ENCODE measurements around the gene DDAH1.
"Not testable (repeated sequence)": the region's sequence is repeated elsewhere in the genome, so short reads cannot be mapped to it uniquely, and the experiment has no call there.

DDAH1 gene

DNA sequence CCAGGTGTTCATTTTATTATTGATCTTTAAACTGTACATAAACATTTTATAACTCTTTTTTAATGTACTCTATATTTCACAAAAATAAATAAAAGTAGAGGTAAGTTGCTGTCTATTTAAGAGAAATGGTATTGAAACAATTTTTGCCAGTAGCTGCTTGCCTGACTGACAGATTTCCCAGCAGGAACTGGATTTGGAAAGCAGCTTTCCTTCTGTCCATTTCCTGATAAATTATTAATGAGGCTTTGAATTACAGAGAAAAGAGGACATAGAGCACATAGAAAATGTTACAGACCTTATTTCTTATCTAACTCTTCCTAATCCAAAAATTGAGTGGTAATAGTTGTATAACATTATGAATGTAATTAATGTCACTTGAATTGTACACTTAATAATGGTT, 108.8 kb downstream of the DDAH1 start:
- FAIRE-seq, result no peak

DNA sequence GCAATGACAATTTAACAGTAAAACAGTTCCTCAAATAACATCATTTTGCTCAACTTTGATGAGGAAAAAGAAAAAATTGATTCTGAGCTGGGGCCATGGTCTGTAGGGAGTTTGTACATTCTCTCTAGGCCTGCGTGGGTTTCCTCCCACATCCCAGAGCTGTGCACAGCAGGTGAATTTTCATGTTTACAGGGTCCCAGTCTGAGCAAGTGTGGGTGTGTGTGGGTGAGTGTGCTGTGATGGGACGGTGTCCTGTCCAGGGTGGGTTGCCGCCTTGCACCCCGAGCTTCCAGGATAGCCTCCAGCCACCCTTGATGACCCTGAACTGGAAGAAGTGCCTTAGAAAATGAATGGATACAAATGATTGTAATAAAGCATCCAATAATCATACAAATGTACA, 112.9 kb downstream of the DDAH1 start:
- no peak for FAIRE-seq

DNA sequence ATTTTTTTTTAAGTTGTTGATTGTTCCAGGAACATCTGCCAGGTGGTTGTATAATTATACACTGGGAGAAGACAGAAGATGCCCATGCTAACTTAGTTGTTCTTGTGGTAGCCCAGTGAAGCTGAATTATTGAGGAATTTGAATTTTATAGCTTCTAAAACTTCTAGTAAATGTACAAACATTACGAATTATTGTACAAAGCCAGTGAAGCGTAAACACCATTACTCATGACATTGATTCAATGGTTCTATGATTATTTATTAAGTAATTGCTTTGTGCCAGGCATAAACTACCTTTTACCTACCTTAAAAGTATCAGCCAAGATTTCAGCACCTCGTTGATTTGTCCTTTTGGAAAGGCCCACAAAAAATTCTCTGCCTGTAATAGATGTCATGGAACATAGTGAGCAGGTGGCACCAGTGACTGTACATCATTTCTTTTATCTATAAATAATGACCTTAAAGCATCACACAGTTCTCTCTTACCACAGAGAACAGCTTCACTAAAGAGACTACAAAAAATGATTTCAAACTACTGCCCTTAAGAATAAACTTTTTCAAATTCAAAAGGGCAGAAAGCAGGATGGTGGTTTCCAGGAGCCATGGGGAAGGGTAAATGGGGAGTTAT, 113.6 kb downstream of the DDAH1 start:
- no peak for FAIRE-seq

DNA sequence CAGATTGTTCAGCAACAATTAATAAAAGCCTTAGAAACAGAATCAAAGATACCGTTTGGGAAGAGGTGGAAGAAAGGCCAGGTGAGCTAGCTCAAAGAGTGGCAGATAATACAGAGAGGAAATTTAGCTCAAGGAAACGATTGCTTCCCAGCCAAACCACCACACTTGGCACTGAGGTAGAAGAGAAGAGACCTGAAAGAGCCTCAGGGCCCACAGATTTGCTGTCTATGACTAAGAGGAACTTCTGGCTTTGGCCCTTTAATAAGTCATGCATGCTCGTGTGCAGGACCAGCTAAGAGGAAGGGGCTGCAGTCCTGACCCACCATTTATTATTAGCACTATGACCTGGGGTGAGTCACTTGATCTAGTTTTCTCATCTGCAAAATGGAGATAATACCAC, 115.7 kb downstream of the DDAH1 start:
- FAIRE-seq, result no peak

GRCh38 chr1:85347908-85348307, 117.1 kb downstream of the DDAH1 start:
- no peak for FAIRE-seq

GRCh38 chr1:85347275-85347674, 117.7 kb downstream of the DDAH1 start:
- not testable (repeated sequence) for FAIRE-seq

DNA sequence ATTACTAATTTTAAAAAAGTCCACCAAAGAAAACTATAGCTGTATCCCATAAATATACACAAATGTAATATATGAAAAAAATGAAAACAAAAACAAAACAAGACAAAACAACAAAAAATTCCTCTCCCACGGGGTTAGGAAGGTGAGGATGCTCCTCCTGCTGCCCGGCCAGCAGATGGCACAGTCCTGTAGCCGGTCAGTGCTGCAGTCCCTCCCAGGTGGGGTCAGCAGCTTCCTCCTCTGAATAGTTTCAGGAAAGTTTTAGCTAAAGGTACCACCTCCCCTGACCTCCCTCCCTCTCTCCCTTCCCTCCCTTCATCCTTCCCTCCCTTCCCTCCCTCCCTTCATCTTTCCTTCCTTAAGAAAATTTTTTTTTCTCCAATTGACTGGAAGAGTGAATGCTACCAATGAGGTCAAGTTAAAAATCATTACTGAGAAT, 120.7 kb downstream of the DDAH1 start:
- peak; percentile 78 for FAIRE-seq

DNA sequence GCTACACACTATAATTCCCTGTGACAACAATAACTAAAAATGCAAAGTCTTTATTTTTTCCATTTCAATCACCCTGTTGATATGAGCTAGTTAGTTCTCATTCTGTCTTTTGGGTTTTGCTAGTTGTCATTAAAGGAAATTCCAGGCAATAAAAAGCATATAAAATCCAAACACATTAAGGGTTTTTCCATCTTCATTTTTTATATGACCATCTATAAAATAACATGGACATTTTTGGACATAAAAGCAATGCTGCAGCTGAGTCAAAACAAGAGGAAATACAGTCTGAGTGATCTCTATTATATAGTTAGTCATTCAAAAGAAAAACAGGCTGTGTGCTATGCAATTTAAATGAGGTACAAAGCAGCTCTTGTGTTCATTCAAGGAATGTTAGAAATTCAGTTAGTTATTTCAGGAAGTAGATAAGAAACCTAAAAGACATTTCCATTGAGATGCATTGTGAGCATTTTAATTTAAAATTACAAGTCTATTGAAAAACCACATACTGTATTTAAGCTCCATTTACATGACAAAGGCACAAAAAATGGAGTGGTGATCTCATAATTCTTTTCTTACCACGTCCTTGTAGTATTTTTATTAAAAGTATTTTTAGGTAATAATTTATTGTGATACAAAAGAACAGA, 121.2 kb downstream of the DDAH1 start:
- no peak for FAIRE-seq

DNA sequence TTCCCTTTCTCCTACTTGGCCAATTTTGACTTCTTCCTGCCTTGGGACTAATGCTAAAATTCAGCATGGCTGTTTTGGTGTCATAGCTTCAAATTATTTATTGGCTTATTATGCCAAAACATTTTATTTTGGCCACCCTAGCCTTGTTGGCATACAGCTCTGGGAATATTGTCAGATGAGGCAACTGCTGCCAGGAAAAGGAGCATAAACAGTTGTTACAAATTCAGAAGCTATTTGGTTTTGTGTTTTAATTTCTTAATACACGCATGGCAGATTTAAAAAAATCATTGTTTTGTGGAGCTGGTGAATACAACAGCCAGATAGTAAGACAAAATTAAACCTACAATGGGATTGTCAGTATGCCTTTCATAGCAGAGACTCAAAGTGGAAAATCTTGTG, 121.7 kb downstream of the DDAH1 start:
- no peak for FAIRE-seq

GRCh38 chr1:85342207-85342606, 122.8 kb downstream of the DDAH1 start:
- no peak for FAIRE-seq

- FAIRE-seq, result no peak
Measured at GRCh38 chr1:85340427-85340826, 124.5 kb downstream of the DDAH1 start.

DNA sequence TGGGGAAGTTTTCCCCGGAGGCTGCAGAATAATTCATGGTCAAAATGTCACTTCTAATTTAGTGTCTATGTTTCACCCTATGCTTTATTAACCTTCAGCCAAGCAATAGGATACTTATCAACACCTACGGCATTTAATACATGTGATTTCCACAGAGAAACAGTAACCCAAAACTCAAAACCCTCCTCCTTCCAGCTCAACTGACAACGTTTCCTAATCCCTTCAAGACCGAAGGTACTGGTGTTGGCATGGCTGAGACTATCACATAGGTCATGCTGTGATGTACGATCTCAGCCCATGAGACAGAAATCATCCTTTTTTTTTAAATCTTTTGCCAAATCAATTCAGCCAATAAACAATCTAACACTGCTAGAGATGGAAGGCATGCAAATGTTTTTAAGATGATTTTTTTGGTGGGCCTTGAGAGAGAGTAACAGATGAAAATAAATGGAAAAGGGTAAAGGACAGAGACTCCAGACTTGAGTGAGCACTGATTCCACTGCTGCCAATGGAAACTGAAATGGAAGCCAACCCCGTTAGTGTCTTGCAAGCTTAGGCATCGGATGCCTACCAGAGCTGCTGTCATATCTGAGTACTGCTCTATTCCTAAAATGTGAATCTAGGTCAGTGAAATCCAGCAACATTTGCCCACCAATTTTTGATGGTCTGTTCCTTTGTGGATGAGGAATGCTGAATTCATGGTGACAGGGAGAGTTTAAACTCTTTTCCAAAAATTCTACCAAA, 125.1 kb downstream of the DDAH1 start:
- no peak for FAIRE-seq

- FAIRE-seq, result no peak
Measured at GRCh38 chr1:85339089-85339488, 125.9 kb downstream of the DDAH1 start.

DNA sequence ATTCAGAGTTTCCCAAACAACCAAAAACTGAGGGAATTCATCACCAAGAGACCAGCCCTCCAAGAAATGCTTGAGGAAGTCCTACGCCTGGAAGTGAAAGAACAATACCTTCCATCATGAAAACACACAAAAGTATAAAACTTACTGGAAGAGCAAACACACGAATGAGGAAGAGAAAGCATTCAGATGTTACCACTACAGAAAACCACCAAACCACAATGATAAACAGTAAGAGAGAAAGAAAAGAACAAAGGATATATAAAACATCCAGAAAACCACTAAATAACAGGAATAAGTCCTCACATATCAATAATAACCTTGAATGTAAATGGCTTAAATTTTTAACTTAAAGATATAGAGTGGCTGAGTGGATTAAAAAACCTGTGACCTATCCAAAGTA, 130.0 kb downstream of the DDAH1 start:
- no peak for FAIRE-seq

DNA sequence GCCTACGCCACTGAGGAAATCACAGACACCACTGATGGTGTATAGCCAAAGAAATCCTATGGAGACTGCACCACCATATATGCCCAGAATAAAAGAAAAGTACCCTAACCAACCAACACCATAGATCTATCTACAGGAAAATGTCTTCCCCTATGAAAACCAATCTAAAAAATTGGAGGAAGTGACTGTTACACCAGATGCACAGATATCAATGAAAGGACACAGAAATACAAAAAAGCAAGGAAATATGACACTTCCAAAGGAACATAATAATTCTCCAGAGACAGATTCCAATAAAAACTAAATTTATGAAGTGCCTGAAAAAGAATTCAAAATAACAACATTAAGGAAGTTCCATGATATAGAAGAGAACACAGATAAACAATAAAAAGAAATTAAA, 131.8 kb downstream of the DDAH1 start:
- no peak for FAIRE-seq

- no peak for FAIRE-seq
Measured at GRCh38 chr1:85332575-85332974, 132.4 kb downstream of the DDAH1 start.

GRCh38 chr1:85330711-85331290, 134.2 kb downstream of the DDAH1 start:
- FAIRE-seq, result no peak

- FAIRE-seq, result no peak
Measured at GRCh38 chr1:85330214-85330631, 134.7 kb downstream of the DDAH1 start.

GRCh38 chr1:85328713-85329397, 136.1 kb downstream of the DDAH1 start:
- FAIRE-seq, result peak; percentile 74

DNA sequence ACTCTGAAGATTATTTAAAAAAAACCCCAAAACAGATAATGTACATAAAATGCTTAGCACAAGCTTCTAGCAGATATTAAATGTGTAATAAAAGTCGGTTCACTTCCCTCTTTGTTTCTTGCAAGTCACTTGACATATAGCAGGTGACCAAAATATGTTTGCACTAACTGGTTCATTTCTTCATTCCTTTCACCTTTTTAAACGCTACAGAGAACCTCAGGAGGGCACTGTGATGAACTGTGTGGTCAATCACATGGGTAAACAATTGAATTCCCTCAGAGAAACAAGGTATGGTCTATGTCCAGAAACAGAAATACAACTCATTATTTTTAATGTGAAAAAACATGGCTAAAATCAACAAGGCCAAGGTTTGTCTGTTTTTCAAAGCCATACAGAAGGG, 137.2 kb downstream of the DDAH1 start:
- FAIRE-seq, result no peak

DNA sequence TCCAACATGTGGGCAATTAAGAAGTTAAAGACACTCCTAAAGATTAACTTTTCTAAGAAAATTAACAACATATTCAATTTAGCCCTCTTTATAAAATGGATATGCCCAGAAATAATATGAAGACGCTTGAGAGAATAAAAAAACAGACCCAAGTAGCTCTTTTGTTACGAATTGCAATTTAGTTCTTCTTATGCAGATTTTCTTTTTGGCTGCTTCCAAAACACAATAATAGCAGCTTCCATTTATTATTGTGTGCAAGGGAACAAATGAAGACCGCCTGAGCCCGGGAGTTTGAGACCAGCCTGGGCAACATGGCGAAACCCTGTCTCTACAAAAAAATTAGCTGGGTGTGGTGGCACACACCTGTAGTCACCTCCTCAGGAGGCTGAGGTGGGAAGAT, 138.1 kb downstream of the DDAH1 start:
- no peak for FAIRE-seq

- FAIRE-seq, result no peak
Measured at GRCh38 chr1:85326336-85326735, 138.6 kb downstream of the DDAH1 start.

DNA sequence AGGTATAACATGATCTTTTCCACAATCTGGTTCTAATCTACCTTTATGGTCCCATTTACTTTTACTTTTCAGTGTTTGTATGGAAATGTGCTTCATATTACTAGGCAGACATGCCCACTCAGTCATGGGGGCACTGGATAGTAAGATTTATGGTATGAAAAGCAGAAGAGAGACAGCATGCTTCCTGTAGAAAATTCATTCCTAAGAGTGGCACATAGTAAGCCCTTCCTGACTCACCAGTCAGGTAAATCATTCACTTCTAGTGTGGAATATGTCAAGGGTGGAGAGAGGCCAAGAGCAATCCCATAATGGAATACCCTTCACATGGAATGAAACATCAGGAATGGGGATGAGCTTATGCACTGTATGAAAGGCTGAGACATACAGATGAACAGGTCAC, 139.0 kb downstream of the DDAH1 start:
- FAIRE-seq, result no peak

Measured in G401.6 (cell line).